A549 (cell line): ENCODE results near the gene PRKCZ. TPM values are rescaled to one million over a fixed set of nuclear protein-coding genes. Genes with fewer than 3 reads are reported as not detected.

ENCODE experiments used
- ATAC-seq, 2 experiments: fragments of 200-7000 bp in 1 of 2; fragments of >200 bp in 1 of 2; cut with Nextera tagmentation in 1 of 2; cut with Tn5 transposase in 1 of 2; 3 replicates each; pipeline versions ENCODE4 v1.8.0 to v1.9.1; 2018 to 2020; ENCODE audit warnings: mild to moderate bottlenecking in 1 of 2, moderate library complexity in 1 of 2
- CTCF ChIA-PET: fragments of 300-600 bp; sonication (Branson Sonifier 250); formaldehyde crosslinking; extraction: SDS; loops from one replicate; lab custom pipeline; 2021; ENCODE audit warnings: antibody characterized with exemption, inconsistent platforms; lab: Yijun Ruan, JAX
- POLR2A ChIA-PET: fragments of 350-600 bp; formaldehyde crosslinking; extraction: SDS; loops from one replicate; lab custom pipeline; 2021; ENCODE audit warnings: antibody characterized with exemption, inconsistent platforms; lab: Yijun Ruan, JAX
- DNase-seq, 2 experiments: peaks; one replicate each; pipeline versions ENCODE4 v3.0.0 to v3.0.0-alpha.2; 2011 to 2016; ENCODE audit warnings: low read depth in 1 of 2, low spot score in 1 of 2
- FAIRE-seq: peaks from 2 replicates; lab custom pipeline; 2011; peaks lifted over from hg19 to GRCh38; lab: Jason Lieb, UNC
- H3K27ac ChIP-seq, 2 experiments: fragments of >200 bp; sonication (Bioruptor Twin); formaldehyde crosslinking; 3 replicates each; pipeline ENCODE4 v1.5.1; 2016 to 2017
- H3K4me1 ChIP-seq: fragments of >200 bp; sonication (Bioruptor Twin); formaldehyde crosslinking; 3 replicates; pipeline ENCODE4 v1.6.1; 2016
- H3K4me2 ChIP-seq: fragments of >200 bp; sonication (Bioruptor Twin); formaldehyde crosslinking; 3 replicates; pipeline ENCODE4 v1.6.1; 2016
- H3K4me3 ChIP-seq: fragments of >200 bp; sonication (Bioruptor Twin); formaldehyde crosslinking; 3 replicates; pipeline ENCODE4 v1.5.1; 2016
- H3K9me3 ChIP-seq: fragments of >200 bp; sonication (Bioruptor Twin); formaldehyde crosslinking; 3 replicates; pipeline ENCODE4 v1.6.1; 2016
- BHLHE40 ChIP-seq: IDR thresholded peaks from 2 replicates; pipeline ENCODE4 v1.6.1; 2012; ENCODE audit warnings: low read depth, low read length, inconsistent platforms
- FOSL2 ChIP-seq, 2 experiments: fragments of 450-650 bp in 1 of 2; fragments of >200 bp in 1 of 2; sonication (Bioruptor Twin) in 1 of 2; formaldehyde crosslinking; IDR thresholded peaks; 2 replicates each; pipeline versions ENCODE4 v1.5.0 to v1.6.1; 2016 to 2020; ENCODE audit warnings: mild to moderate bottlenecking in 1 of 2, moderate library complexity in 1 of 2
- HOXB5 ChIP-seq: fragments of 250-450 bp; sonication (Bioruptor Pico); IDR thresholded peaks from 2 replicates; pipeline ENCODE4 v1.5.0; 2020; ENCODE audit warnings: mild to moderate bottlenecking, moderate library complexity
- MAZ ChIP-seq: fragments of 150-350 bp; IDR thresholded peaks from 2 replicates; pipeline ENCODE4 v1.6.1; 2014; ENCODE audit warnings: antibody characterized with exemption, low read depth, low read length, borderline replicate concordance
- MYC ChIP-seq: IDR thresholded peaks from 2 replicates; pipeline ENCODE4 v1.6.1; 2012; ENCODE audit warnings: mild to moderate bottlenecking, inconsistent platforms, low read length, improper control_type of control experiment, borderline replicate concordance
- PHF8 ChIP-seq: fragments of 200-600 bp; sonication (generic); IDR thresholded peaks from 2 replicates; pipeline ENCODE4 v1.6.1; 2016; ENCODE audit warnings: low read depth, mild to moderate bottlenecking, antibody characterized with exemption, moderate library complexity, borderline replicate concordance
- RAD21 ChIP-seq, 2 experiments: fragments of >200 bp in 1 of 2; sonication (Bioruptor Twin) in 1 of 2; formaldehyde crosslinking in 1 of 2; IDR thresholded peaks in 1 of 2; conservative IDR thresholded peaks in 1 of 2; 2 replicates in 1 of 2; 3 replicates in 1 of 2; pipeline ENCODE4 v1.6.1; 2012 to 2018; ENCODE audit warnings: inconsistent platforms in 1 of 2
- RCOR1 ChIP-seq: fragments of 150-350 bp; IDR thresholded peaks from 2 replicates; pipeline ENCODE4 v1.6.1; 2014; ENCODE audit warnings: antibody characterized with exemption, low read length, low read depth
- SREBF2 ChIP-seq: fragments of 450-650 bp; IDR thresholded peaks from 2 replicates; pipeline ENCODE4 v1.6.1; 2014; ENCODE audit warnings: mild to moderate bottlenecking, moderate library complexity
- TFCP2L1 ChIP-seq: fragments of 250-450 bp; sonication (Bioruptor Pico); IDR thresholded peaks from 2 replicates; pipeline ENCODE4 v1.5.0; 2021; ENCODE audit warnings: mild to moderate bottlenecking
- ZC3H11A ChIP-seq: fragments of 450-650 bp; IDR thresholded peaks from 2 replicates; pipeline ENCODE4 v1.6.1; 2014; ENCODE audit warnings: antibody characterized with exemption, mild to moderate bottlenecking
- WGBS: methylation state at CpG from one replicate; pipeline ENCODE4 v1.1.6; 2017; ENCODE audit errors: missing lambda C conversion rate; 5-methylcytosine and 5-hydroxymethylcytosine counted together
- polyA plus RNA-seq, 4 experiments: library from polyadenylated mRNA; depleted of rRNA in 3 of 4; stranded (reverse); fragments of >200 nt; fragmentation: RNase III in 1 of 4; extraction: RNeasy Plus Mini Kit Qiagen cat#74134 plus additional on column Dnase treatment in 1 of 4; gene quantifications; 2 replicates in 3 of 4; 3 replicates in 1 of 4; pipeline ENCODE4 v1.2.3, GENCODE V29; 2011 to 2017
- TF ChIP-seq, protein P1 (sequence below): IDR thresholded peaks from 2 replicates; pipeline ENCODE4 v1.6.1; 2012
- TF ChIP-seq, protein P2 (sequence below): IDR thresholded peaks from 2 replicates; pipeline ENCODE4 v1.6.1; 2012; ENCODE audit warnings: low read depth, borderline replicate concordance
- TF ChIP-seq, protein P3 (sequence below): IDR thresholded peaks from 2 replicates; pipeline ENCODE4 v1.6.1; 2012
- TF ChIP-seq, protein P4 (sequence below): fragments of 250-450 bp; sonication (Bioruptor Pico); IDR thresholded peaks from 2 replicates; pipeline ENCODE4 v1.5.0; 2020; ENCODE audit warnings: low read depth, mild to moderate bottlenecking, moderate library complexity

PRKCZ gene
- polyA plus RNA-seq, 2 of the 4 experiments (the other 2 are of a cell fraction): 9.5 to 9.8 TPM

DNA sequence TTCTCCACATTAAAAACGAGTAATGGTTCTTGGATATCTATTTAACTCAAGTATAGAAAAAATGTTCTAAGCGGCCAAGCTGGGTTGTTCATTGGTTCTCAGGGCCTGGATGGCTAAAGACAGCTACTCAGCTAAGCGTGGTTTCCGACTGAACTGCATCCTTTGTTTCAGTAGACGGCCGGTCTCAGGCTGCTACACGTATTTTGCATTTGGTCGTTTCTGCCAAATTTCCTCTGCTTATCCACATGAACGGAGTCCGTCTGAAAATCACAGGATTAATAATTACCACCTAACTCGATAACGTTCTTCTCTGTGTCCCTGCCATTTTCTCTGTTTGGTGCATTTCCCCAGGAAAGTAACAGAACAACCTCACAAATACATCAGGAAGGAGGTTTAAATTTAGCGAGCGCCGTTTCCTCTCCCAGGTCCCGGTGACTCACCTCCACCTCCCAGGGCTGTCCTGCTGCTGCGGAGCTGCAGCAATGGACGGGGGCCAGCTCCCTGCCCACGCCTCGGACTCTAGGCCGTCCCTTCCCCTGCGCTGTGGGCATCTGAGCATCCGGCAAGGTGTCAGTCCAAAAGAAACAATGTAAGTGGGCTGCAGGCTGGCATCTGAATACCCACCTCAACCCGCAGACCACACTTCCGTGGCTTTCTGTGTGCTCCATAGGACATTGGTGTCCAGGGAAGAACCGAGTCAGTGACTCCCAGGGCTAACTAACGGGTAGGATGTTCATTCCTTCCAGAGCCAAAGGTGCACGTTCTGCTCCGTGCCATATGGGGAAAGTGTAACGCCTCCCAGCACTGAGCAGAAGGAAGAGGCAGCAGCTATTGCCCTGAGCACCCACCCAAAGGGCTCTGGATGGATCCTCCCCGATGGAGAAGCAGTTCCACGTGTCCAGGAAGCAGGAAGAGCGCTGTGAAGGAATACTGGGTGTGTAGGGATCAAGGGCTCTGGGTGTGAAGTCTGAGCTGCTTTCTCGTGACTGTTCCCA, 35.2 kb upstream of the PRKCZ start:
- ATAC-seq (peak; percentile 52 to 65; a peak in 4 of 6 replicates), FAIRE-seq (no peak), DNase-seq (peak in 1 of 2 experiments; percentile 35)
- no peak overlapping the region for H3K4me3 ChIP-seq
- H3K4me2 ChIP-seq: peak overlapping the region; percentile 31
- TF ChIP-seq RCOR1 (no peak), TFCP2L1 (CRISPR knock-in tag) (no peak), MAZ (no peak), MYC (no peak), PHF8 (no peak), HOXB5 (CRISPR knock-in tag) (no peak)
- TF ChIP-seq, protein P1, sequence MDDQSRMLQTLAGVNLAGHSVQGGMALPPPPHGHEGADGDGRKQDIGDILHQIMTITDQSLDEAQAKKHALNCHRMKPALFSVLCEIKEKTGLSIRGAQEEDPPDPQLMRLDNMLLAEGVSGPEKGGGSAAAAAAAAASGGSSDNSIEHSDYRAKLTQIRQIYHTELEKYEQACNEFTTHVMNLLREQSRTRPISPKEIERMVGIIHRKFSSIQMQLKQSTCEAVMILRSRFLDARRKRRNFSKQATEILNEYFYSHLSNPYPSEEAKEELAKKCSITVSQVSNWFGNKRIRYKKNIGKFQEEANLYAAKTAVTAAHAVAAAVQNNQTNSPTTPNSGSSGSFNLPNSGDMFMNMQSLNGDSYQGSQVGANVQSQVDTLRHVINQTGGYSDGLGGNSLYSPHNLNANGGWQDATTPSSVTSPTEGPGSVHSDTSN: no peak
- TF ChIP-seq, protein P2, sequence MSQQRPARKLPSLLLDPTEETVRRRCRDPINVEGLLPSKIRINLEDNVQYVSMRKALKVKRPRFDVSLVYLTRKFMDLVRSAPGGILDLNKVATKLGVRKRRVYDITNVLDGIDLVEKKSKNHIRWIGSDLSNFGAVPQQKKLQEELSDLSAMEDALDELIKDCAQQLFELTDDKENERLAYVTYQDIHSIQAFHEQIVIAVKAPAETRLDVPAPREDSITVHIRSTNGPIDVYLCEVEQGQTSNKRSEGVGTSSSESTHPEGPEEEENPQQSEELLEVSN: no peak
- TF ChIP-seq, protein P3, sequence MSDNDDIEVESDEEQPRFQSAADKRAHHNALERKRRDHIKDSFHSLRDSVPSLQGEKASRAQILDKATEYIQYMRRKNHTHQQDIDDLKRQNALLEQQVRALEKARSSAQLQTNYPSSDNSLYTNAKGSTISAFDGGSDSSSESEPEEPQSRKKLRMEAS: no peak
- TF ChIP-seq, protein P4, sequence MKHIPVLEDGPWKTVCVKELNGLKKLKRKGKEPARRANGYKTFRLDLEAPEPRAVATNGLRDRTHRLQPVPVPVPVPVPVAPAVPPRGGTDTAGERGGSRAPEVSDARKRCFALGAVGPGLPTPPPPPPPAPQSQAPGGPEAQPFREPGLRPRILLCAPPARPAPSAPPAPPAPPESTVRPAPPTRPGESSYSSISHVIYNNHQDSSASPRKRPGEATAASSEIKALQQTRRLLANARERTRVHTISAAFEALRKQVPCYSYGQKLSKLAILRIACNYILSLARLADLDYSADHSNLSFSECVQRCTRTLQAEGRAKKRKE (CRISPR knock-in tag): no peak
- POLR2A ChIA-PET: no interaction called here
- CTCF ChIA-PET: interaction anchor here (0.9 to 1.3 kb wide), 2 partner anchors 30 to 54 kb away, joined by 5 read pairs; no protein-coding TSS in a partner anchor
- 43% methylated on average over 34 of the region's 34 CpGs for WGBS
- H3K27ac ChIP-seq: no peak overlapping the region
- 0 out of 3 replicates have a peak, but pooled peaks cover 6% of the 10 kb centered on the region for H3K4me1 ChIP-seq
- H3K9me3 ChIP-seq: no peaks in the 10 kb centered on the region

DNA sequence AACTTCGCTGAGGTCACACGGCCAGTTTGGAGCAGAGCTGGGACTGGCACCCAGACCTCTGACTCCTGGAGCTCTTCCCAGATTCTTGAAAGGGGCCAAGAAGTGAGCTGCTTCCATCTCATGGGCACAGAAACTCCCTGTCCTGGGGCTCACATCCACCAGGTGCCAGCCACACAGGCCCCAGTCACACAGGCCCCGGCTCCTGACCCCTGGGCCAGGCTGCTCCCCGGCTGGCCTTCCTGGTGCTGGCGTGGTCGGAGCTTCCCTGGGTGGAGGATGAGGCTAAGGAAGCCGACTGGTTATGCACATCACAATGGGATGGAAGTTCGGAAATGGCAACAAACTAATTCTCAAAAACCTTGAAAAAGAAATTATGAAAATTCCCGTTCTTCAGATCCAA, 34.1 kb upstream of the PRKCZ start:
- ChIA-PET POLR2A (no interaction called here), CTCF (interaction anchor here (3.6 kb wide), 1 partner anchor 28 kb away, joined by 13 read pairs; no protein-coding TSS in a partner anchor)
- Histone ChIP-seq H3K4me1 (0 out of 3 replicates have a peak, but pooled peaks cover 6% of the 10 kb centered on the region), H3K4me2 (no peak overlapping the region), H3K4me3 (no peak overlapping the region), H3K27ac (no peak overlapping the region), H3K9me3 (no peaks in the 10 kb centered on the region)
- WGBS: 79% methylated on average over 9 of the region's 9 CpGs
- DNase-seq (no peak), ATAC-seq (no peak; a peak in 1 of 6 replicates), FAIRE-seq (no peak)
- TF ChIP-seq FOSL2 (IDR thresholded peaks at IDR 0.05) (no peak), FOSL2 (CRISPR knock-in tag; IDR thresholded peaks at IDR 0.05) (no peak), SREBF2 (no peak), ZC3H11A (no peak), RAD21 (conservative IDR thresholded peaks at IDR 0.05 in 1 of 2, IDR thresholded peaks at IDR 0.05 in 1 of 2) (no peak), BHLHE40 (no peak)
- TF ChIP-seq, protein P2: no peak
